ENCODE data around the gene MED26. TPM values are rescaled to one million over a fixed set of nuclear protein-coding genes. Genes with fewer than 3 reads are reported as not detected.

MED26 gene
- total RNA-seq, 4 donors from 2014 or later: 12.0 to 16.6 (median 14.5) TPM

- no peak for DNase-seq (ENCODE audit: low spot score in 2 of 2)
- TF ChIP-seq POLR2A (IDR thresholded peaks at IDR 0.05) (no peak), CTCF (IDR thresholded peaks at IDR 0.05) (no peak)
- intact Hi-C loops (cut with DNase I; ENCODE audit: low total_unique reads): no loop called here
- H3K4me3 ChIP-seq (ENCODE audit: low read depth, poor library complexity, severe bottlenecking): no peak overlapping the region
- 90 to 91% methylated on average over 13 to 47 of the region's 52 CpGs for WGBS, 2 donors
Measured at GRCh38 chr19:16576690-16577530, 51.1 kb downstream of the MED26 start.

GRCh38 chr19:16575861-16576689 lies 51.9 kb downstream of the MED26 start:
- DNase-seq (ENCODE audit: low spot score in 2 of 2): no peak
- no peak for TF ChIP-seq POLR2A (IDR thresholded peaks at IDR 0.05)
- TF ChIP-seq CTCF (IDR thresholded peaks at IDR 0.05): no peak
- intact Hi-C loops (cut with DNase I; ENCODE audit: low total_unique reads): no loop called here
- 88 to 91% methylated on average over 42 to 48 of the region's 48 CpGs for WGBS, 2 donors
- H3K4me3 ChIP-seq (ENCODE audit: low read depth, poor library complexity, severe bottlenecking): no peak overlapping the region

- WGBS, 2 donors: 81 to 85% methylated on average over 2 of the region's 2 CpGs
- H3K4me3 ChIP-seq (ENCODE audit: low read depth, poor library complexity, severe bottlenecking): no peak overlapping the region
- no peak for DNase-seq (ENCODE audit: low spot score in 2 of 2)
- TF ChIP-seq POLR2A (IDR thresholded peaks at IDR 0.05) (no peak), CTCF (IDR thresholded peaks at IDR 0.05) (no peak)
- intact Hi-C loops (cut with DNase I; ENCODE audit: low total_unique reads): no loop called here
Measured at GRCh38 chr19:16575282-16575681, 52.7 kb downstream of the MED26 start.

- TF ChIP-seq POLR2A (IDR thresholded peaks at IDR 0.05) (no peak), CTCF (IDR thresholded peaks at IDR 0.05) (no peak)
- H3K4me3 ChIP-seq (ENCODE audit: low read depth, poor library complexity, severe bottlenecking): no peak overlapping the region
- intact Hi-C loops (cut with DNase I; ENCODE audit: low total_unique reads): no loop called here
- no peak for DNase-seq (ENCODE audit: low spot score in 2 of 2)
Measured at GRCh38 chr19:16573925-16574324, 54.1 kb downstream of the MED26 start.

GRCh38 chr19:16573296-16573695 lies 54.7 kb downstream of the MED26 start:
- no peak for TF ChIP-seq POLR2A (IDR thresholded peaks at IDR 0.05)
- no peak for TF ChIP-seq CTCF (IDR thresholded peaks at IDR 0.05)
- no peak for DNase-seq (ENCODE audit: low spot score in 2 of 2)
- no peak overlapping the region for H3K4me3 ChIP-seq (ENCODE audit: low read depth, poor library complexity, severe bottlenecking)
- intact Hi-C loops (cut with DNase I; ENCODE audit: low total_unique reads): no loop called here
- WGBS, 2 donors: 64 to 65% methylated on average over 13 of the region's 13 CpGs

Data from lower leg skin (tissue), 4 donors.